HepG2 (cell line): ENCODE measurements around the gene INO80E. TPM values are rescaled to one million over a fixed set of nuclear protein-coding genes. Genes with fewer than 3 reads are reported as not detected.
A peak's percentile ranks its signal among the peaks of the same experiment; 100 is the strongest.

Experiments used
- AKNA ChIP-seq: sonication (generic); formaldehyde crosslinking; IDR thresholded peaks from 2 replicates; pipeline ENCODE4 v1.4.0; 2020; ENCODE audit warnings: missing genetic modification reagents, borderline replicate concordance
- ELF3 ChIP-seq: IDR thresholded peaks from 2 replicates; pipeline ENCODE4 v1.6.1; 2016; ENCODE audit warnings: missing genetic modification reagents, missing compliant biosample characterization
- FOXC1 ChIP-seq: sonication (generic); formaldehyde crosslinking; IDR thresholded peaks from 2 replicates; pipeline ENCODE4 v1.8.0; 2022; ENCODE audit warnings: mild to moderate bottlenecking, missing genetic modification reagents, borderline replicate concordance
- KAT8 ChIP-seq: IDR thresholded peaks from 2 replicates; pipeline ENCODE4 v1.6.1; 2016; ENCODE audit warnings: missing genetic modification reagents, missing compliant biosample characterization
- MYPOP ChIP-seq: sonication (generic); formaldehyde crosslinking; IDR thresholded peaks from 2 replicates; pipeline ENCODE4 v1.8.1; 2023; ENCODE audit warnings: mild to moderate bottlenecking, moderate library complexity, missing genetic modification reagents
- SCMH1 ChIP-seq: sonication (generic); formaldehyde crosslinking; IDR thresholded peaks from 2 replicates; pipeline ENCODE4 v1.9.0; 2021; ENCODE audit warnings: missing genetic modification reagents, mild to moderate bottlenecking, borderline replicate concordance
- SPEN ChIP-seq: sonication (generic); formaldehyde crosslinking; IDR thresholded peaks from 2 replicates; pipeline ENCODE4 v1.5.1; 2020; ENCODE audit warnings: low read depth, mild to moderate bottlenecking, missing genetic modification reagents
- TOE1 ChIP-seq: sonication (generic); formaldehyde crosslinking; IDR thresholded peaks from 2 replicates; pipeline ENCODE4 v1.4.0; 2020; ENCODE audit warnings: mild to moderate bottlenecking, missing genetic modification reagents
- ZBTB2 ChIP-seq: sonication (generic); formaldehyde crosslinking; IDR thresholded peaks from 2 replicates; pipeline ENCODE4 v1.8.0; 2022; ENCODE audit warnings: low read depth, missing genetic modification reagents
- ZKSCAN1 ChIP-seq: fragments of 150-350 bp; IDR thresholded peaks from 2 replicates; pipeline ENCODE4 v1.6.1; 2014; ENCODE audit warnings: low read length
- ZMYM2 ChIP-seq: sonication (generic); formaldehyde crosslinking; IDR thresholded peaks from 2 replicates; pipeline ENCODE4 v1.8.0; 2022; ENCODE audit warnings: mild to moderate bottlenecking, missing genetic modification reagents
- ZNF260 ChIP-seq: sonication (generic); formaldehyde crosslinking; IDR thresholded peaks from 2 replicates; pipeline ENCODE4 v1.4.0; 2020; ENCODE audit warnings: missing genetic modification reagents, low read depth, mild to moderate bottlenecking, borderline replicate concordance
- ZNF430 ChIP-seq: sonication (generic); formaldehyde crosslinking; IDR thresholded peaks from 2 replicates; pipeline ENCODE4 v1.9.0; 2021; ENCODE audit warnings: mild to moderate bottlenecking, missing genetic modification reagents
- ZNF513 ChIP-seq: sonication (generic); formaldehyde crosslinking; conservative IDR thresholded peaks from 2 replicates; pipeline ENCODE4 v1.5.0; 2020; ENCODE audit warnings: missing genetic modification reagents
- ZNF574 ChIP-seq: sonication (generic); formaldehyde crosslinking; IDR thresholded peaks from 2 replicates; pipeline ENCODE4 v1.4.0; 2020; ENCODE audit warnings: missing genetic modification reagents
- ZNF674 ChIP-seq: sonication (generic); formaldehyde crosslinking; IDR thresholded peaks from 2 replicates; pipeline ENCODE4 v1.5.0; 2020; ENCODE audit warnings: low read depth, mild to moderate bottlenecking, missing genetic modification reagents
- polyA plus RNA-seq, 8 experiments: library from polyadenylated mRNA; depleted of rRNA in 3 of 8; stranded (reverse) in 7 of 8; unstranded in 1 of 8; fragments of >200 nt; fragmentation: Illumina TruSeq in 4 of 8; extraction: Trizol in 4 of 8; gene quantifications; 2 replicates each; pipeline versions ENCODE4 v1.2.1 to v1.2.3, GENCODE V29; 2011 to 2016; ENCODE audit warnings: low read depth in 4 of 8, missing spikeins in 1 of 8, mixed read lengths in 1 of 8; ENCODE audit not compliant: insufficient read depth in 1 of 8
- total RNA-seq, 5 experiments: library from RNA; depleted of rRNA; stranded (reverse); fragments of >200 nt; fragmentation: Illumina TruSeq; extraction: Trizol; gene quantifications; 2 replicates each; pipeline ENCODE4 v1.2.3, GENCODE V29; 2016; ENCODE audit warnings: low read depth in 1 of 5

INO80E gene
- total and polyA plus RNA-seq, 2 of the 13 experiments (the other 11 are each of a cell fraction or from before 2014, with no cell fraction given) = 25.8 to 45.6 TPM

- TF ChIP-seq ZBTB2 (no peak; the same call in 1 of the 2 replicates), ZNF260 (CRISPR knock-in tag) (no peak), TOE1 (CRISPR knock-in tag) (0 out of 2 replicates have a peak, but pooled peaks have one; percentile 65), ZKSCAN1 (no peak), MYPOP (CRISPR knock-in tag) (peak; percentile 70; the same call in 1 of the 2 replicates), AKNA (CRISPR knock-in tag) (no peak), ZNF574 (peak; percentile 69), ZNF674 (peak; percentile 85; the same call in 1 of the 2 replicates), FOXC1 (CRISPR knock-in tag) (peak; percentile 74; the same call in 1 of the 2 replicates), ZMYM2 (CRISPR knock-in tag) (peak; percentile 60; the same call in 1 of the 2 replicates), SCMH1 (CRISPR knock-in tag) (no peak), ELF3 (CRISPR knock-in tag) (0 out of 2 replicates have a peak, but pooled peaks have one; percentile 44), ZNF430 (peak; percentile 93), KAT8 (peak; percentile 69), SPEN (CRISPR knock-in tag) (peak; percentile 77), ZNF513 (CRISPR knock-in tag) (no peak)
These were observed 34.3 kb upstream of the INO80E start, which contains the start of gene TMEM219 (continued) for GRCh38 chr16:29961479-29962343.
